Activated CD8-positive, alpha-beta memory T cell treated with anti-CD3 and anti-CD28 coated beads, Interleukin-2, amount 50 U/mL, for 24 hours (primary cell): ENCODE data around the gene FMR1.
A peak's percentile ranks its signal among the peaks of the same experiment; 100 is the strongest.

ENCODE experiments used
- DNase-seq: peaks from one replicate; pipeline ENCODE4 v3.0.0-alpha.2; 2020; ENCODE audit errors: extremely low read depth

The FMR1 gene

DNA sequence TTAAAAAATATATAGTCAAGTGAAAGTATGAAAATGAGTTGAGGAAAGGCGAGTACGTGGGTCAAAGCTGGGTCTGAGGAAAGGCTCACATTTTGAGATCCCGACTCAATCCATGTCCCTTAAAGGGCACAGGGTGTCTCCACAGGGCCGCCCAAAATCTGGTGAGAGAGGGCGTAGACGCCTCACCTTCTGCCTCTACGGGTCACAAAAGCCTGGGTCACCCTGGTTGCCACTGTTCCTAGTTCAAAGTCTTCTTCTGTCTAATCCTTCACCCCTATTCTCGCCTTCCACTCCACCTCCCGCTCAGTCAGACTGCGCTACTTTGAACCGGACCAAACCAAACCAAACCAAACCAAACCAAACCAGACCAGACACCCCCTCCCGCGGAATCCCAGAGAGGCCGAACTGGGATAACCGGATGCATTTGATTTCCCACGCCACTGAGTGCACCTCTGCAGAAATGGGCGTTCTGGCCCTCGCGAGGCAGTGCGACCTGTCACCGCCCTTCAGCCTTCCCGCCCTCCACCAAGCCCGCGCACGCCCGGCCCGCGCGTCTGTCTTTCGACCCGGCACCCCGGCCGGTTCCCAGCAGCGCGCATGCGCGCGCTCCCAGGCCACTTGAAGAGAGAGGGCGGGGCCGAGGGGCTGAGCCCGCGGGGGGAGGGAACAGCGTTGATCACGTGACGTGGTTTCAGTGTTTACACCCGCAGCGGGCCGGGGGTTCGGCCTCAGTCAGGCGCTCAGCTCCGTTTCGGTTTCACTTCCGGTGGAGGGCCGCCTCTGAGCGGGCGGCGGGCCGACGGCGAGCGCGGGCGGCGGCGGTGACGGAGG lies at the start of gene FMR1:
Gene FMR1 (plus strand): TSS at position 728 of the 831 bp plus-strand sequence. CDS start 261 bp downstream, outside the sequence.
- peak; percentile 76 for DNase-seq

DNA sequence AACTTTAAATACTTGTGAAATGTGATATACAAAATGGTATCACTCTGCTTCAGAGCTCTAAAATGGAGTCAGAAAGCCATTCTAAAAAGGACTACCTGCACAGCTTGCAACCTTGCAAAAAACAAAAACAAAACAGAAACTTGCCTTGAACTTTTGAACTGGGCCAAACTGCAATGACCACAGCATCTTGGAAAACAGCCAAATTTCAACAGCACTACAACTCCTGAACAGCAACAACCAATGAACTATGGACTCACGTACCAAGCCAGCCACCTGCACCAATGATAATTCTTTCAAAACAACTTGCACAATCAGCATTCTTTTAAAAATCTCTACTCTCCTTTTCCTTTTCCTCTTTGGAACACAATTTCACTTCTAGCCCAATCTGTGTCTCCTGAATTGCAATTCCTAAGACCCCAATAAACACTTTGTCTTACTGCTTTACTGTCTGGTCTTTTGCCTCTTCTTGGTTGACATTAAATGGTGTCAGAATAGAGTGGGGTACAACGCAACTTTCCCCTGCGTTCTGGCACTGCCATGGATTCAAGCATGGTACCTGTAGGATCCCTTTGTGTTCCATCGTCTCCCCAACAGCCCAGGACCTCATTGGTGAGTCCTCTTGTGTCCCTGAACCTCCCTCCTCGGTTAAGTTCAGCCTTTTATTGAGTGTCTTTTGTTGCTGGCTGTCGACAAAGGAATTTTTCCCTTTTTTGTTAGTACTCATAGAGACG lies 35.7 kb upstream of the FMR1 start:
- DNase-seq = no peak

DNA sequence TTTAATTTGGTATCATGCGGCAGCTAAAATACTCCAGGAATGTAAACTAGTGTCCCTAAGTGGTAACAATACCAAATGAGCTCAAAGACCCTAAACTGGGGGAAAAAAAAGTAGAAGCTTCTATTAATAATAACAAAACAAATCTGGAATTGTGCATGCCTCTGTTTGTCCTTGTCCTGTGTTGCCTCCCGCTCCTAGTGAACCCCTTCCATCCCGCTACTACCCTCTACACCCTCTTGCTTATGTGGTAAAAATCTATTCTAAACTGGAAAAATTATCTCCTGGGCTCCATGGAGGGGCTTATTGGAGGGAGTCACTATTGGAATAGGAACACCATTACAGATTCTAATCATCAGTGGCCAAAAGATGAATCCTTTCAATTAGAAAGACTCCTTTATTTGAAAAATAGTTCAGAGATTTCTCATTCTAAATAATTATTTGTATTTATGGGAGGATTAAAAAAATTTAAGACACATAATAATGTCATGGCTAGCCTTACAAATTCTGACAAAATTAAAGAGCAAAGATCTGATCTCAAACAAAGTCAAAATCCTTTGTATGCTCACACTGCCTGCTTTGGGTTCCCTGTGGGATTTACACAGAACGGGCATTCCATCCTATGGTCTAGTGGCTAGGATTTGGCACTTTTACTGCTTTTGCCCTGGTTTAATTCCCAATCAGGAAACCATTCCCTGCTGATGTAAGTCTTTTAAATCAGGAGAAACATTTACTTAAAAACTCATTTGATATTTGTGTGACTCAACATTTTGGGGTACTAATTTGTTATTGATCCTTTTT lies 34.7 kb upstream of the FMR1 start:
- no peak for DNase-seq

DNA sequence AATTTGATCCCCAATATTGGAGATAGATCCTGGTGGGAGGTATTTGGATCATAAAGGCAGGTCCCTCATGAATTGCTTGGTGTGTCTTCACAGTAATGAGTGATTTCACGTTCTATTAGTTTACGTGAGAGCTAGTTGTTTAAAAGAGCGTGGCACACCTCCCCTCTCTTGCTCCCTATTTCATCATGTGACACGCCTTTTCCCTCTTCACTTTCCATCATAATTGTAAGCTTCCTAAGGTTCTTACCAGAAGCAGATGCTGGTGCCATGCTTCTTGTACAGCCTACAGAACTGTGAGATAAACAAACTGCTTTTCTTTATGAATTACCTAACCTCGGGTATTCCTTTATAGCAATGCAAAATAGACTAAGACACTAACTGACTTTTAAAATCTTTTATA lies 34.0 kb upstream of the FMR1 start:
- DNase-seq = no peak

- DNase-seq = no peak
These were observed 26.8 kb upstream of the FMR1 start for GRCh38 chrX:147884958-147885357.

DNA sequence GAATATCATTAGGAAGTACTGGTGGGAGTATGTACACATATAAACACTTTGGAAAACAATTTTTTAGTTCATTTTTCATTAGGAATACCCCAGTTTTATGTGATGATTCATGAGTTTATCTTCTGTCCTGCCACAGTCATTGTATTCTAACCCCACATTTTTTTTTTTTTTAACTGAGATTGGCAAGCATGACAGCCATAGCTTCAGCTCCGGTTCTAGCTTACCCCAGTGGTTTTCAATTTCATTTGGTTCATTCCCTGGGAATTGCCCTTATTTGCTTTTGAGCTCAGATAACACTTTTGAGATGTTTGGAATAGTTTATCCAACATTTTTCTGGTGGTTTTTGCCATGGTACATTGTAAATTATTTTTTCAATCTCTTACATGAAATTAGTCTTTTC lies 21.0 kb upstream of the FMR1 start:
- no peak for DNase-seq

DNA sequence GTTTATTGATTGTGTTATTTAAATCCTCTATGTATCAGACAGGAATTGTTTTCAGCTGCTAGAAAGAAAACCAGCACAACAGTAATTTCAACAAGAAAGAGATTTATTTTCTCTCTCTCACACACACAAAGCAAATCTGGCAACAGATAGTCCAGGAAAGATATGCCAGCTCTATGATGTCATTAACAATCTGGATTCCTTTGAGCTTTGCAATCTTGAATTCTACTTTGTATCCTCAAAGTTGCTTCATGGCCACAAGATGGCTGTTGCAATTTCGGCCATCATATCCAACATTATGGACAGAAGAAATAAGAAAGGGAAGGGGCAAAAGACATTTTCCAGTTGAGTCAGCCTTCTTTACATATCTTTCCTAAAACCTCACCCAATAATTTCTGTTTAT lies 19.8 kb upstream of the FMR1 start:
- no peak for DNase-seq

DNA sequence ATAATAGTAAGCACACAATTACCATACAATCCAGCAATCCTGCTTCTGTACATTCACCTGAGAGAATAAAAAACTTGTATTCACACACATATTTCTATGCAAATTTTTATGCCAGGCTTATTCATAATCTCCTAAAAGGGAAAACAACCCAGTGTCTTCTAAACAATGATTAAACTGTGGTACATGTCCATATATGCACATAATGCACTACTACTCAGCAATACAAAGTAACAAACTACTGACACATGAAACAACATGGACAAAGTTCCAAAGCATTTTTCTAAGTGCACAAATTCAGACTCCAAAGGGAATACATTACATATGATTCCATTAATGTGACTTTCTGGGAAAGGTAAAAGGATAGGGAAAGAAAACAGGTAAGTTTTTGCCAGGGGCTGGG lies 18.0 kb upstream of the FMR1 start:
- no peak for DNase-seq

DNA sequence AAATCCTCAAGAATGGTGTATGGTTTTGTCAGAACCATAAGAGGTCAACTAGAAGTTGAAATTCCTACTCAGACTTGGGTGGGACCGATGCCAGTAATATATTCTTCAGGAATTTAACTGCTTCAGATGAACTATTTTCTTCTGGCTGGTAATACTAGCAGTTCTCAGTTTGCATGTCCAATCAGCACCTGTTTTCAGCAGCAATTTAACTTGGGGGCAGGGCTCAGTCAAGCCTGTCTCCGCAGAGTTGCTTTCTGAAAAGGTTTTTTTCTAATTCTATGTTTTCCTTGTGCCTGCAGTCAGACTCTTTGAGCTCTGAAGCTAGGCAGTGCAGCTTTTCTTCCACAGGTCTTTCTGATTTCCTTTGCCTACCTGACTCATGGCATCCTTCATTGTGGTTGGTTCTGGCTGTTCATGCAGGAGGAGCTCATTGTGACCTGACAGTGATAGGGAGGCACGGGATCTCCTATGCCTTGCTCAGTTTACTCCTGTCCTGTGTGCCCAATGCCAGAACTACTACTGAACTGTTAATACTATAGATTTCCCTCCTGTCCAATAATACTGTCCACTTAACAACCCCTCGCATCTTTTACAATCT lies 17.3 kb upstream of the FMR1 start:
- no peak for DNase-seq

DNA sequence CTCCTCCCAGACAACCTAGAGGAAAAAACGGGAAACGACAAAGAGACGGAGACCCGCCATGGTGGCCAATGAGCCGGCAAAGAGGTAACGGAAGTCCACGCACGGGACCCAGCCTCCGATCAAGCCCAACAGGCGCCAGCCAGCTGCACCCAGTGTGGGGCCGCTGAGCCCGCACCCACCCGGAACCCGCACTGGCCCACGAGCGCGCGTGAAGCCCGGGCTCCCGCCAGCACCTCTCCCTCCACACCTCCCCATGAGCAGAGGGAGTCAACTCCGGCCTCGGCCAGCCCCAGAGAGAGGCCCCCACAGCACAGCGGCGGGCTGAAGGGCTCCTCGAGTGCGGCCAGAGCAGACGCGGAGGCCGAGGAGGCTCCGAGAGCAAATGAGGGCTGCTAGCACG lies 14.6 kb upstream of the FMR1 start:
- no peak for DNase-seq

DNA sequence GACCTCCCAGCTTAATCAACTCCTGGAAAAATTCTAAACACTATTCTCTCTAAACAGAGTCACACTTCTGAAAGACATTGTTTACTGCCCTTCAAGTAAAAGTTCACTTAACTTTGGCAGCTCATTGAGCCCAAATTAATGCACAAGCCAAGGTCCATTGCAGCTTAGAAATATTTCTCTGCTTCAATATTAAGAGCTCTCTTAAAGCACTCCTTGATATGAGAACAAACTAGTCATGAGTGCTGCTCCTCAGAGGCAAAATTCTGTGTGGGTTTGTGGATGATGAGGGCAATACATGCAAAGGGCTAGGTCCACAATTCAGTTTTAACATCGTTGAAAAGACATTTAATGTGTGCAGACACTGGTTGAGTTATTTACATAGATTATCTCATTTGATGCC lies 12.8 kb upstream of the FMR1 start:
- DNase-seq = no peak

GRCh38 chrX:147899379-147900114 lies 12.2 kb upstream of the FMR1 start:
- no peak for DNase-seq

GRCh38 chrX:147900349-147900748 lies 11.4 kb upstream of the FMR1 start:
- DNase-seq = no peak

DNA sequence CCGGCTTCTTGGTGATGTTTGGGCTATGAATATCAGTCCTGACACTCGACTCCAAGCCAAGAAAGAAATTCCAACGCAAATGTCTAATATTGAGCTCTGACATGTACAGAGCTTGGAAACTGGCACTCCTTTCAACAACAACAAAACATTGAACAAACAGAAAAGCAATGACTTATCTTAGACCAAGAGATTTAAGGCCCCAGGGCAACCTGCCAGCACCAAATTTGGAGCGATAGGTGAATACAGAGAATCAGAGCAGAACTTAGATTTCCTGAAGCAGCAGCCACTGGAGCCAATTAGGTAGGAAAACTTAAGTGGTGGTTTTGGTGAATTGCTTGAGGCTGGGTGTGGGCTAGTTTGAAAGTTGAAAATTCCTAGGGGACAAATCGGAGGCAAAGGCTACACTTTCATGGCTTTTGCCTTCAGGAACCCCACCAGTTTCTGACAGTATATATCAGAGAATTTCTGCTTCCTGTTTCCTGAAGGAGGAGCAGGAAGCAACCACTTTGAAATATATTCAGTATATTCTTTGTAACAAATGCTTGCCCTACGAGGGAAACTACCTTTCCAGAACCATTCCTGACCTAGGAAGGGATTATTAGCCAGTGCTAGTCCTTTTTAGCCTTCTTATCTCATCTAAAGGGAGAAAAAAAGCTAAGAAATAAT lies 10.1 kb upstream of the FMR1 start:
- no peak for DNase-seq

DNA sequence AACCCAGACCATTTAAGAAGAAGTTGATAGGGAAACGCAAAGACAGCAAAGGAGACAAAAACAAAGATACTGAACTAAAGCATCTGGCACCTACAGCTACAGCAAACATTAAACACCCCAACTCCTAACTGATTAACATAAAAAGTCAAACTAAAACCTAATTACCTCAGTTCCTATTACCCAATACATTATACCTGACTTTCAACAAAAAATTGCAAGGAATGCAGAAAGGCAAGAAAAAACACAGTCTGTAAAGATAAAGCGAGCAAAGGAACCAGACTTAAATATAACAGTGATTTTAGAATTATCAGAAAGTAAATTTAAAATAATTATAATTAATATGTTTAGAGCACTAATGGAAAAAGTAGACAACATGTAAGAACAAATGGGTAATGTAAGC lies 9.4 kb upstream of the FMR1 start:
- DNase-seq = no peak

DNA sequence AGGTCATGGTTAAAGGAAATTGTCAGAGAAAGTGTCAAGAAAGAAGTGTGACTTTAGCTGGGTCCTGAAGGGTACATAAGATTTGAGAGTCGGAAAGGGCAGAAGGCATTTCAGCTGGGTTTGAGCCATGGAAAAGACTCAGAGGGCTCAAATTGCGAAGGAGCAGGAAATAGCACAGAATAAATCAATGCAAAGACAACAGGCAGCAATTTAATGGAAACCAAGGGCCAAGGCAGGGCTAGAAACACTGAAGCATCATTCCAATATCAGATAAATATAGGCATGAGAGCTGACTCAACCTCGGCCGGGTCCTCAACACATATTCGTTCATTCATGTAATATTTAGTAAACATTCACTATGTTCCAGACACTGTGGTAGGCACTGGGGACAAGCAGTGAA lies 3.6 kb upstream of the FMR1 start:
- DNase-seq = no peak

- no peak for DNase-seq
These were observed 1.1 kb upstream of the FMR1 start for GRCh38 chrX:147910607-147911006.

DNA sequence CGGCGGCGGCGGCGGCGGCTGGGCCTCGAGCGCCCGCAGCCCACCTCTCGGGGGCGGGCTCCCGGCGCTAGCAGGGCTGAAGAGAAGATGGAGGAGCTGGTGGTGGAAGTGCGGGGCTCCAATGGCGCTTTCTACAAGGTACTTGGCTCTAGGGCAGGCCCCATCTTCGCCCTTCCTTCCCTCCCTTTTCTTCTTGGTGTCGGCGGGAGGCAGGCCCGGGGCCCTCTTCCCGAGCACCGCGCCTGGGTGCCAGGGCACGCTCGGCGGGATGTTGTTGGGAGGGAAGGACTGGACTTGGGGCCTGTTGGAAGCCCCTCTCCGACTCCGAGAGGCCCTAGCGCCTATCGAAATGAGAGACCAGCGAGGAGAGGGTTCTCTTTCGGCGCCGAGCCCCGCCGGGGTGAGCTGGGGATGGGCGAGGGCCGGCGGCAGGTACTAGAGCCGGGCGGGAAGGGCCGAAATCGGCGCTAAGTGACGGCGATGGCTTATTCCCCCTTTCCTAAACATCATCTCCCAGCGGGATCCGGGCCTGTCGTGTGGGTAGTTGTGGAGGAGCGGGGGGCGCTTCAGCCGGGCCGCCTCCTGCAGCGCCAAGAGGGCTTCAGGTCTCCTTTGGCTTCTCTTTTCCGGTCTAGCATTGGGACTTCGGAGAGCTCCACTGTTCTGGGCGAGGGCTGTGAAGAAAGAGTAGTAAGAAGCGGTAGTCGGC lies 528 bp downstream of the FMR1 start:
- peak; percentile 1 for DNase-seq

- DNase-seq = no peak
These were observed 1.9 kb downstream of the FMR1 start for GRCh38 chrX:147913570-147913969.

GRCh38 chrX:147914591-147914990 lies 2.9 kb downstream of the FMR1 start:
- DNase-seq = no peak
